Measurements from ENCODE around the gene GRIN2A. TPM values are rescaled to one million over a fixed set of nuclear protein-coding genes. Genes with fewer than 3 reads are reported as not detected.

GRIN2A gene
- total and polyA plus RNA-seq, 8 donors, result 0.03 to 0.96 (median 0.26) TPM

- H3K27me3 ChIP-seq, result no peaks in the 10 kb centered on the region
- DNase-seq (no peak), ATAC-seq (no peak)
- no peaks in the 10 kb centered on the region for H3K4me1 ChIP-seq
- intact Hi-C loops (cut with DNase I), result no loop called here
- no peak for TF ChIP-seq CTCF (IDR thresholded peaks at IDR 0.05)
- no peaks in the 10 kb centered on the region for H3K9me3 ChIP-seq
- H3K36me3 ChIP-seq, result no peaks in the 10 kb centered on the region
- H3K27ac ChIP-seq, result no peak overlapping the region
- no peak overlapping the region for H3K4me3 ChIP-seq
Measured at GRCh38 chr16:9778849-9779248, 403.4 kb downstream of the GRIN2A start.

DNA sequence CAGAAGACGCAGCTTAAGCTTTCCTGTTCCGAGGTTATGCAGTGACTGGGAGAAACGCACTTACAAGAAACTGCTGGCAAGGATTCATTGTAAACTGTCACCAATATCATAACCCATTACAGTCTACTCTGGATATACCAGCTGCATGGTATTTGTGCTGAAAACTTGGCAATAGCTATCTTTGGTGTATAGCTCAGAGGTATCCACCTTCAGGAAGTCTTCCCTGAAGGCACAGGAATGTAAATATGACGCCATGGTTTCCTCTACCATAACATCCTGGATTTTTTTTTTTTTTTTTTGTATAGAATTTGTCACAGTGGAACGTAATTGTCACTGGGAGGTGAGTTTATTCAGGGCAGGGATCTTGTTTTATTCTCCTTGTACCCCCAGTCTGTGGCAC, 406.2 kb downstream of the GRIN2A start:
- no peak for ATAC-seq
- no peaks in the 10 kb centered on the region for H3K36me3 ChIP-seq
- no peak for DNase-seq
- H3K4me3 ChIP-seq, result no peak overlapping the region
- H3K9me3 ChIP-seq, result no peaks in the 10 kb centered on the region
- H3K27ac ChIP-seq, result no peak overlapping the region
- no peaks in the 10 kb centered on the region for H3K4me1 ChIP-seq
- no peaks in the 10 kb centered on the region for H3K27me3 ChIP-seq
- TF ChIP-seq CTCF (IDR thresholded peaks at IDR 0.05), result no peak
- intact Hi-C loops (cut with DNase I), result no loop called here

GRCh38 chr16:9773289-9773688, 408.9 kb downstream of the GRIN2A start:
- Histone ChIP-seq H3K4me1 (no peaks in the 10 kb centered on the region), H3K9me3 (no peaks in the 10 kb centered on the region), H3K36me3 (no peaks in the 10 kb centered on the region), H3K4me3 (no peak overlapping the region), H3K27ac (no peak overlapping the region), H3K27me3 (no peaks in the 10 kb centered on the region)
- TF ChIP-seq CTCF (IDR thresholded peaks at IDR 0.05), result no peak
- intact Hi-C loops (cut with DNase I), result no loop called here
- DNase-seq (no peak), ATAC-seq (no peak)

DNA sequence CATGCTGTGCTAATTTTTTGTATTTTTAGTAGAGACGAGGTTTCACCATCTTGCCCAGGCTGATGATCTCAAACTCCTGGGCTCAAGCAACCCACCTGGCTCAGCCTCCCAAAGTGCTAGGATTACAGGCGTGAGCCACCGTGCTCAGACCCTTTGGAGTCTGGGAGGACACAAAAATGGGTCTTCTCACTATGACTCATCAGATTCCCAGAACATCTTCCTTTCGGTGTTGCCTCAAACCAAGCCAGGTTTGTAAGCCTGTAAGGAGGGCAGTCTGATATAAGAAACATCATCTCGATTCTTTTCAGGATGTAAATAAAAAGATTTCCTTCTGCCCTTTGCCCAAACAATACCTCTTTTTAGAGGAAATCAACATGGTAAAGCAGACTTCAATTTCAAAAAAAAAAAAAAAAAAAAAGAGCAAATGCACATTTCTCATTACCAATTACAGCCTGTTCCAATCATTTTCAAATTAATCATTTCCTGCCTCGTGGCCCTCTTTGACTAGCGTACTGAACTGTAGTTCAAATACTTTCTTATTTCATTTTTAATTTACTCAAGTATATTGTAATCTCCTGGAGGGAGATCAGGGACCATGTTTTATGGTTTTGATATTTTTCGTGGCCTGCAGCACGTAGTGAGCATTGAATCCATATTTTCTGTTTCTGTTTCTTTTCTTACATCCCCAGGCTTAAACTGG, 409.6 kb downstream of the GRIN2A start:
- no peak overlapping the region for H3K27ac ChIP-seq
- TF ChIP-seq CTCF (IDR thresholded peaks at IDR 0.05), result no peak
- H3K4me3 ChIP-seq, result no peak overlapping the region
- H3K4me1 ChIP-seq, result no peaks in the 10 kb centered on the region
- no peak for DNase-seq
- no peaks in the 10 kb centered on the region for H3K36me3 ChIP-seq
- ATAC-seq, result no peak
- intact Hi-C loops (cut with DNase I), result no loop called here
- H3K9me3 ChIP-seq, result no peaks in the 10 kb centered on the region
- no peaks in the 10 kb centered on the region for H3K27me3 ChIP-seq

GRCh38 chr16:9766891-9767290, 415.3 kb downstream of the GRIN2A start:
- DNase-seq (no peak), ATAC-seq (no peak)
- no peaks in the 10 kb centered on the region for H3K4me1 ChIP-seq
- H3K9me3 ChIP-seq, result no peaks in the 10 kb centered on the region
- intact Hi-C loops (cut with DNase I), result no loop called here
- no peaks in the 10 kb centered on the region for H3K27me3 ChIP-seq
- H3K4me3 ChIP-seq, result no peak overlapping the region
- TF ChIP-seq CTCF (IDR thresholded peaks at IDR 0.05), result no peak
- H3K36me3 ChIP-seq, result no peaks in the 10 kb centered on the region
- no peak overlapping the region for H3K27ac ChIP-seq

Measured in left lung (tissue), 10 donors.